IMR-90 (cell line): ENCODE results near the gene MED12. TPM values are rescaled to one million over a fixed set of nuclear protein-coding genes. Genes with fewer than 3 reads are reported as not detected.

Source experiments
- ATAC-seq: fragments of 200-7000 bp; cut with Tn5 transposase; 2 replicates; pipeline ENCODE4 v1.9.1; 2020; ENCODE audit warnings: low read depth, mild to moderate bottlenecking, moderate library complexity
- BruUV-seq: library from RNA; stranded (reverse); fragments of 400-500 nt; replicated peaks from 2 replicates; lab custom pipeline; 2021; lab: Mats Ljungman, UMichigan
- CTCF ChIA-PET: fragments of 300-600 bp; formaldehyde crosslinking; extraction: SDS; loops from one replicate; lab custom pipeline; 2021; ENCODE audit warnings: antibody characterized with exemption; lab: Yijun Ruan, JAX
- POLR2A ChIA-PET: fragments of 300-600 bp; sonication (Branson Sonifier 250); formaldehyde crosslinking; loops from one replicate; lab custom pipeline; 2022; ENCODE audit warnings: antibody characterized with exemption; ENCODE audit not compliant: unreplicated experiment; lab: Charles Lee
- DNase-seq: peaks from one replicate; pipeline ENCODE4 v3.0.0; 2013
- H2AFZ ChIP-seq: replicated peaks from 2 replicates; pipeline ENCODE3; 2013; ENCODE audit warnings: low read length, mild to moderate bottlenecking; ENCODE audit not compliant: poor library complexity
- H2AK5ac ChIP-seq: 2 replicates; pipeline ENCODE4 v1.6.1; 2013; ENCODE audit warnings: low read depth, low read length, inconsistent platforms
- H2AK9ac ChIP-seq: replicated peaks from 2 replicates; pipeline ENCODE3; 2013; ENCODE audit warnings: mild to moderate bottlenecking, low read depth, low read length, moderate library complexity; ENCODE audit not compliant: poor library complexity
- H2BK120ac ChIP-seq: 2 replicates; pipeline ENCODE4 v1.6.1; 2013; ENCODE audit warnings: low read depth, low read length, inconsistent platforms
- H2BK15ac ChIP-seq: 3 replicates; pipeline ENCODE4 v1.6.1; 2013; ENCODE audit warnings: low read depth, low read length, inconsistent platforms
- H2BK20ac ChIP-seq: 2 replicates; pipeline ENCODE4 v1.6.1; 2013; ENCODE audit warnings: low read depth, mild to moderate bottlenecking, inconsistent platforms, low read length, moderate library complexity
- H2BK5ac ChIP-seq: 2 replicates; pipeline ENCODE4 v1.6.1; 2013; ENCODE audit warnings: mild to moderate bottlenecking, low read depth, low read length, inconsistent platforms; ENCODE audit not compliant: poor library complexity, severe bottlenecking
- H3K14ac ChIP-seq: replicated peaks from 2 replicates; pipeline ENCODE4 v1.6.1; 2013; ENCODE audit warnings: low read depth, low read length, inconsistent platforms
- H3K18ac ChIP-seq: 2 replicates; pipeline ENCODE4 v1.6.1; 2013; ENCODE audit warnings: low read depth, low read length, control low read depth
- H3K23ac ChIP-seq: 2 replicates; pipeline ENCODE4 v1.6.1; 2013; ENCODE audit warnings: low read depth, low read length, inconsistent platforms
- H3K27ac ChIP-seq: 2 replicates; pipeline ENCODE4 v1.5.1; 2013; ENCODE audit warnings: mild to moderate bottlenecking, control low read depth, low read length; ENCODE audit not compliant: insufficient read depth
- H3K27me3 ChIP-seq: 2 replicates; pipeline ENCODE4 v1.6.1; 2013; ENCODE audit warnings: low read length; ENCODE audit not compliant: control insufficient read depth, insufficient read depth
- H3K36me3 ChIP-seq: 2 replicates; pipeline ENCODE4 v1.6.1; 2013; ENCODE audit warnings: low read length, mixed read lengths; ENCODE audit not compliant: control insufficient read depth, insufficient read depth
- H3K4ac ChIP-seq: 2 replicates; pipeline ENCODE4 v1.6.1; 2013; ENCODE audit warnings: low read depth, low read length, inconsistent platforms
- H3K4me1 ChIP-seq: 2 replicates; pipeline ENCODE4 v1.6.1; 2013; ENCODE audit warnings: low read length, mixed read lengths; ENCODE audit not compliant: control insufficient read depth, insufficient read depth
- H3K4me2 ChIP-seq: 2 replicates; pipeline ENCODE4 v1.6.1; 2013; ENCODE audit warnings: low read depth, mild to moderate bottlenecking, control low read depth, low read length, moderate library complexity
- H3K4me3 ChIP-seq: 2 replicates; pipeline ENCODE4 v1.5.1; 2013; ENCODE audit warnings: low read depth, mild to moderate bottlenecking, control low read depth, low read length, moderate library complexity; ENCODE audit not compliant: insufficient read depth
- H3K56ac ChIP-seq: 2 replicates; pipeline ENCODE4 v1.6.1; 2013; ENCODE audit warnings: low read length, inconsistent platforms; ENCODE audit not compliant: insufficient read depth; ENCODE audit errors: extremely low read depth
- H3K79me1 ChIP-seq, 2 experiments: 2 replicates each; pipeline ENCODE4 v1.6.1; 2013; ENCODE audit warnings: low read length in 2 of 2, inconsistent platforms in 1 of 2, low read depth in 1 of 2
- H3K9ac ChIP-seq: 2 replicates; pipeline ENCODE4 v1.6.1; 2013; ENCODE audit warnings: low read depth, low read length, control low read depth
- H3K9me1 ChIP-seq: 2 replicates; pipeline ENCODE4 v1.6.1; 2013; ENCODE audit warnings: low read length, inconsistent platforms; ENCODE audit not compliant: insufficient read depth
- H3K9me3 ChIP-seq: 2 replicates; pipeline ENCODE4 v1.6.1; 2013; ENCODE audit warnings: low read length; ENCODE audit not compliant: control insufficient read depth, insufficient read depth
- H4K20me1 ChIP-seq: 2 replicates; pipeline ENCODE4 v1.6.1; 2013; ENCODE audit warnings: low read length, inconsistent platforms; ENCODE audit not compliant: insufficient read depth
- H4K5ac ChIP-seq: 2 replicates; pipeline ENCODE4 v1.6.1; 2013; ENCODE audit warnings: mild to moderate bottlenecking, low read depth, low read length, control low read depth
- H4K8ac ChIP-seq, 2 experiments: 2 replicates each; pipeline ENCODE4 v1.6.1; 2013; ENCODE audit warnings: low read depth in 2 of 2, low read length in 2 of 2, control low read depth in 1 of 2, inconsistent platforms in 1 of 2
- H4K91ac ChIP-seq: 2 replicates; pipeline ENCODE4 v1.6.1; 2013; ENCODE audit warnings: low read depth, low read length, inconsistent platforms; ENCODE audit not compliant: insufficient read depth
- CEBPB ChIP-seq: IDR thresholded peaks from 2 replicates; pipeline ENCODE4 v1.6.1; 2012; ENCODE audit warnings: low read depth, low read length, improper control_type of control experiment
- CHD1 ChIP-seq: IDR thresholded peaks from 2 replicates; pipeline ENCODE4 v1.6.1; 2012; ENCODE audit warnings: low read depth, low read length, improper control_type of control experiment
- CTCF ChIP-seq: conservative IDR thresholded peaks from 2 replicates; pipeline ENCODE4 v1.5.1; 2012; ENCODE audit warnings: mild to moderate bottlenecking, low read depth, low read length, improper control_type of control experiment
- FOS ChIP-seq: fragments of 150-350 bp; IDR thresholded peaks from 2 replicates; pipeline ENCODE4 v1.6.1; 2016; ENCODE audit warnings: low read depth, low read length
- RAD21 ChIP-seq: IDR thresholded peaks from 2 replicates; pipeline ENCODE4 v1.6.1; 2012; ENCODE audit warnings: low read length, improper control_type of control experiment
- SMC3 ChIP-seq: fragments of 150-350 bp; IDR thresholded peaks from 2 replicates; pipeline ENCODE4 v1.6.1; 2016; ENCODE audit warnings: low read depth, mild to moderate bottlenecking, antibody characterized with exemption, low read length, moderate library complexity
- USF2 ChIP-seq: fragments of 150-350 bp; IDR thresholded peaks from 2 replicates; pipeline ENCODE4 v1.6.1; 2017; ENCODE audit warnings: mild to moderate bottlenecking, antibody characterized with exemption, low read length, low read depth
- WGBS, 2 experiments: methylation state at CpG; one replicate each; pipeline versions ENCODE4 v1.1.5 to v1.1.7; 2013; ENCODE audit warnings: missing lambda C conversion rate in 2 of 2; ENCODE audit not compliant: insufficient read length in 1 of 2; ENCODE audit errors: extremely low coverage in 2 of 2; 5-methylcytosine and 5-hydroxymethylcytosine counted together
- dilution Hi-C: fragments of 300-500 bp; cut with HindIII; formaldehyde crosslinking; loops from one replicate; pipeline ENCODE4 v1.14.3; 2018; ENCODE audit warnings: low sequenced_read_pairs; ENCODE audit not compliant: unreplicated experiment
- in situ Hi-C: fragments of 300-500 bp; cut with MboI; formaldehyde crosslinking; loops from 3 replicates; pipeline ENCODE4 v1.14.3; 2019; ENCODE audit warnings: low sequenced_read_pairs, inconsistent platforms, mixed read lengths
- intact Hi-C: fragments of 100-400 bp; cut with micrococcal nuclease; formaldehyde crosslinking; loops from 2 replicates; pipeline ENCODE4 v1.10.0; 2022
- polyA plus RNA-seq, 3 experiments: library from polyadenylated mRNA; depleted of rRNA; stranded (reverse); fragments of >200 nt; gene quantifications; 2 replicates each; pipeline ENCODE4 v1.2.3, GENCODE V29; 2012; ENCODE audit warnings: low replicate concordance in 1 of 3
- total RNA-seq: library from RNA; depleted of rRNA; stranded (reverse); fragments of >200 nt; gene quantifications from 2 replicates; pipeline ENCODE4 v1.2.3, GENCODE V29; 2012

Gene MED12
- total and polyA plus RNA-seq, 2 of the 4 experiments (the other 2 are of a cell fraction): 9.1 to 19.8 TPM

- intact Hi-C loops (loop anchor here (1.0 to 5.0 kb wide), 3 partner anchors 33 to 131 kb away; partner anchors contain the start of gene SNX12), in situ Hi-C loops (no loop called here), dilution Hi-C loops (no loop called here)
- peak; percentile 71 for TF ChIP-seq CTCF
- no peak for TF ChIP-seq FOS
- no peak for TF ChIP-seq CHD1
- TF ChIP-seq USF2: no peak
- peak; percentile 62 for TF ChIP-seq RAD21
- TF ChIP-seq CEBPB: no peak
- TF ChIP-seq SMC3: peak; percentile 74
- H3K9ac ChIP-seq: no peak overlapping the region
- H4K8ac ChIP-seq: 0 out of 4 replicates have a peak overlapping the region, but pooled peaks of 1 of the 2 experiments have one; percentile 34
- 57% methylated on average over 7 of the region's 18 CpGs; no CpG with 5 or more reads in 1 of the 2 experiments for WGBS, 2 experiments
- no peak overlapping the region for H4K91ac ChIP-seq
- no peak overlapping the region for H2BK5ac ChIP-seq
- H3K9me1 ChIP-seq: no peaks in the 10 kb centered on the region
- H3K9me3 ChIP-seq: no peaks in the 10 kb centered on the region
- no peak overlapping the region for H2BK20ac ChIP-seq
- no peak overlapping the region for H3K4me3 ChIP-seq
- no peak overlapping the region for H3K14ac ChIP-seq
- no peak overlapping the region for H2BK120ac ChIP-seq
- peak overlapping the region; percentile 76 for H2AFZ ChIP-seq
- no peaks in the 10 kb centered on the region; the same call in 1 of the 2 replicates for H3K27me3 ChIP-seq
- CTCF ChIA-PET: interaction anchor here (0.6 kb wide), 2 partner anchors 30 to 352 kb away, joined by 3 read pairs; no protein-coding TSS in a partner anchor
- H3K4me2 ChIP-seq: no peak overlapping the region
- peaks cover 0 to 5% of the 10 kb centered on the region in 2 experiments; a peak in 1 of 4 replicates for H3K79me1 ChIP-seq
- H3K56ac ChIP-seq: no peak overlapping the region
- H2AK5ac ChIP-seq: no peak overlapping the region
- POLR2A ChIA-PET: no interaction called here
- DNase-seq: peak; percentile 54
- H4K20me1 ChIP-seq: peaks cover 5% of the 10 kb centered on the region; the same call in 1 of the 2 replicates
- no peak overlapping the region for H3K27ac ChIP-seq
- no peak overlapping the region for H2BK15ac ChIP-seq
- peak; percentile 84 for ATAC-seq
- no peaks in the 10 kb centered on the region for H3K4me1 ChIP-seq
- no peak overlapping the region for H3K18ac ChIP-seq
- no peak overlapping the region for H3K4ac ChIP-seq
- H3K36me3 ChIP-seq: peaks cover 58% of the 10 kb centered on the region
- no peak overlapping the region for H3K23ac ChIP-seq
- no TSS peak for BruUV-seq
- H2AK9ac ChIP-seq: no peak overlapping the region
- no peak overlapping the region for H4K5ac ChIP-seq
Observed at GRCh38 chrX:71128915-71129765, 10.7 kb downstream of the MED12 start.
